ENCODE results near the gene LRRN4CL.
A peak's percentile ranks its signal among the peaks of the same experiment; 100 is the strongest.
"Not testable (repeated sequence)": the region's sequence is repeated elsewhere in the genome, so short reads cannot be mapped to it uniquely, and the experiment has no call there.

The LRRN4CL gene

GRCh38 chr11:62680825-62681240, 8.5 kb downstream of the LRRN4CL start:
- DNase-seq = peak; percentile 72
- in situ Hi-C loops (cut with MboI; ENCODE audit: low pct_unique_long_range_greater_than_20kb, low sequenced_read_pairs) = loop anchor here (25.0 kb wide), 1 partner anchor 294 kb away; no protein-coding TSS in a partner anchor

- in situ Hi-C loops (cut with MboI; ENCODE audit: low pct_unique_long_range_greater_than_20kb, low sequenced_read_pairs) = loop anchor here (25.0 kb wide), 1 partner anchor 292 kb away; no protein-coding TSS in a partner anchor
- peak; percentile 91 for DNase-seq
Measured at GRCh38 chr11:62678770-62679696, 10.3 kb downstream of the LRRN4CL start, which contains the start of gene UBXN1. Gene UBXN1 (minus strand): TSS chr11:62679073. CDS start chr11:62678923, 150 bp downstream.

- DNase-seq = no peak
- in situ Hi-C loops (cut with MboI; ENCODE audit: low pct_unique_long_range_greater_than_20kb, low sequenced_read_pairs) = loop anchor here (25.0 kb wide), 1 partner anchor 291 kb away; no protein-coding TSS in a partner anchor
Measured at GRCh38 chr11:62678433-62678769, 10.9 kb downstream of the LRRN4CL start.

GRCh38 chr11:62677714-62678113, 11.6 kb downstream of the LRRN4CL start:
- no peak for DNase-seq
- in situ Hi-C loops (cut with MboI; ENCODE audit: low pct_unique_long_range_greater_than_20kb, low sequenced_read_pairs) = loop anchor here (25.0 kb wide), 1 partner anchor 290 kb away; no protein-coding TSS in a partner anchor

- in situ Hi-C loops (cut with MboI; ENCODE audit: low pct_unique_long_range_greater_than_20kb, low sequenced_read_pairs) = loop anchor here (25.0 kb wide), 1 partner anchor 290 kb away; no protein-coding TSS in a partner anchor
- DNase-seq = no peak
Measured at GRCh38 chr11:62677156-62677555, 12.2 kb downstream of the LRRN4CL start.

GRCh38 chr11:62676698-62677097, 12.6 kb downstream of the LRRN4CL start:
- in situ Hi-C loops (cut with MboI; ENCODE audit: low pct_unique_long_range_greater_than_20kb, low sequenced_read_pairs) = loop anchor here (25.0 kb wide), 1 partner anchor 289 kb away; no protein-coding TSS in a partner anchor
- no peak for DNase-seq

GRCh38 chr11:62675415-62675814, 13.9 kb downstream of the LRRN4CL start:
- not testable (repeated sequence) for DNase-seq
- in situ Hi-C loops (cut with MboI; ENCODE audit: low pct_unique_long_range_greater_than_20kb, low sequenced_read_pairs) = loop anchor here (25.0 kb wide), 1 partner anchor 288 kb away; no protein-coding TSS in a partner anchor

GRCh38 chr11:62673196-62673525, 16.2 kb downstream of the LRRN4CL start:
- in situ Hi-C loops (cut with MboI; ENCODE audit: low pct_unique_long_range_greater_than_20kb, low sequenced_read_pairs) = no loop called here
- DNase-seq = no peak

- peak; percentile 89 for DNase-seq
Measured at GRCh38 chr11:62671608-62672389, 17.5 kb downstream of the LRRN4CL start, which contains the start of the genes LBHD1 and UQCC3. Gene LBHD1 (minus strand): TSS chr11:62672267. CDS start chr11:62670031, 2,236 bp downstream. Gene UQCC3 (plus strand): TSS chr11:62671673. CDS start chr11:62671746, 73 bp downstream.

GRCh38 chr11:62671236-62671607, 18.1 kb downstream of the LRRN4CL start:
- in situ Hi-C loops (cut with MboI; ENCODE audit: low pct_unique_long_range_greater_than_20kb, low sequenced_read_pairs) = no loop called here
- DNase-seq = no peak

More at GRCh38 chr11:62671608-62672389, 17.5 kb downstream of the LRRN4CL start, which contains the start of the genes LBHD1 and UQCC3:
- in situ Hi-C loops (cut with MboI; ENCODE audit: low pct_unique_long_range_greater_than_20kb, low sequenced_read_pairs) = no loop called here

GRCh38 chr11:62669420-62670161, 19.7 kb downstream of the LRRN4CL start:
- in situ Hi-C loops (cut with MboI; ENCODE audit: low pct_unique_long_range_greater_than_20kb, low sequenced_read_pairs) = no loop called here
- no peak for DNase-seq

- in situ Hi-C loops (cut with MboI; ENCODE audit: low pct_unique_long_range_greater_than_20kb, low sequenced_read_pairs) = no loop called here
- DNase-seq = no peak
Measured at GRCh38 chr11:62667460-62667859, 21.9 kb downstream of the LRRN4CL start.

GRCh38 chr11:62666259-62666926, 22.9 kb downstream of the LRRN4CL start:
- no peak for DNase-seq
- in situ Hi-C loops (cut with MboI; ENCODE audit: low pct_unique_long_range_greater_than_20kb, low sequenced_read_pairs) = no loop called here

GRCh38 chr11:62665599-62666258, 23.6 kb downstream of the LRRN4CL start:
- peak; percentile 38 for DNase-seq

GRCh38 chr11:62665075-62665598, 24.2 kb downstream of the LRRN4CL start, which contains the start of the genes C11orf98 and CSKMT:
Gene C11orf98 (minus strand): TSS chr11:62665210. CDS start chr11:62665169, 41 bp downstream.
Gene CSKMT (plus strand): TSS chr11:62665312. CDS start chr11:62665880, 568 bp downstream.
- peak; percentile 95 for DNase-seq
- in situ Hi-C loops (cut with MboI; ENCODE audit: low pct_unique_long_range_greater_than_20kb, low sequenced_read_pairs) = no loop called here

More at GRCh38 chr11:62665599-62666258, 23.6 kb downstream of the LRRN4CL start:
- in situ Hi-C loops (cut with MboI; ENCODE audit: low pct_unique_long_range_greater_than_20kb, low sequenced_read_pairs) = no loop called here

- no peak for DNase-seq
- in situ Hi-C loops (cut with MboI; ENCODE audit: low pct_unique_long_range_greater_than_20kb, low sequenced_read_pairs) = no loop called here
Measured at GRCh38 chr11:62664405-62665074, 24.8 kb downstream of the LRRN4CL start.

All from KBM-7 (cell line).